HFF-Myc (cell line): Measurements from ENCODE around the gene FHIT.
A peak's percentile ranks its signal among the peaks of the same experiment; 100 is the strongest.

ENCODE experiments used
- DNase-seq: peaks from one replicate; pipeline ENCODE4 v3.0.0-alpha.2; 2011; ENCODE audit warnings: low read depth; ENCODE audit errors: extremely low read depth
- H3K4me3 ChIP-seq: replicated peaks from 2 replicates; pipeline ENCODE4 v1.5.1; 2011; ENCODE audit warnings: low read depth, mild to moderate bottlenecking, control low read depth, low read length
- CTCF ChIP-seq: IDR thresholded peaks from 2 replicates; pipeline ENCODE4 v1.5.1; 2012; ENCODE audit warnings: mild to moderate bottlenecking, low read depth, low read length, control low read depth; ENCODE audit errors: missing control alignments

FHIT gene

GRCh38 chr3:59774000-59774399 lies 1477.3 kb downstream of the FHIT start:
- no peak overlapping the region for H3K4me3 ChIP-seq
- no peak for DNase-seq
- TF ChIP-seq CTCF = no peak

GRCh38 chr3:59772416-59773408 lies 1478.5 kb downstream of the FHIT start:
- H3K4me3 ChIP-seq = no peak overlapping the region
- no peak for DNase-seq
- TF ChIP-seq CTCF = no peak

GRCh38 chr3:59771768-59772181 lies 1479.5 kb downstream of the FHIT start:
- no peak for TF ChIP-seq CTCF
- DNase-seq = no peak
- no peak overlapping the region for H3K4me3 ChIP-seq

- no peak overlapping the region for H3K4me3 ChIP-seq
- TF ChIP-seq CTCF = no peak
- no peak for DNase-seq
Observed at GRCh38 chr3:59769127-59769750, 1482.0 kb downstream of the FHIT start.

GRCh38 chr3:59766200-59766872 lies 1484.9 kb downstream of the FHIT start:
- no peak for TF ChIP-seq CTCF
- H3K4me3 ChIP-seq = no peak overlapping the region
- DNase-seq = peak; percentile 84

- no peak for DNase-seq
- H3K4me3 ChIP-seq = no peak overlapping the region
- TF ChIP-seq CTCF = no peak
Observed at GRCh38 chr3:59764171-59764570, 1487.1 kb downstream of the FHIT start.
